PC-9 (cell line): ENCODE results near the gene ELL2. TPM values are rescaled to one million over a fixed set of nuclear protein-coding genes. Genes with fewer than 3 reads are reported as not detected.

ENCODE experiments used
- BruUV-seq: library from RNA; stranded (reverse); fragments of 400-500 nt; replicated peaks from 2 replicates; lab custom pipeline; 2021; lab: Mats Ljungman, UMichigan
- CTCF ChIA-PET: fragments of 300-600 bp; sonication (Branson Sonifier 250); formaldehyde crosslinking; loops from one replicate; lab custom pipeline; 2022; ENCODE audit warnings: antibody characterized with exemption; lab: Charles Lee
- POLR2A ChIA-PET: fragments of 300-600 bp; sonication (Branson Sonifier 250); formaldehyde crosslinking; loops from one replicate; lab custom pipeline; 2022; ENCODE audit warnings: antibody characterized with exemption; ENCODE audit not compliant: unreplicated experiment; lab: Charles Lee
- DNase-seq, 2 experiments: peaks; one replicate each; pipeline versions ENCODE4 v3.0.0 to v3.0.0-alpha.2; 2015 to 2022; ENCODE audit warnings: mixed read lengths in 1 of 2
- H2AFZ ChIP-seq: fragments of 200-600 bp; sonication (generic); 2 replicates; pipeline ENCODE4 v1.8.1; 2017; ENCODE audit warnings: antibody characterized with exemption
- H3F3A ChIP-seq: fragments of 200-600 bp; sonication (generic); 2 replicates; pipeline ENCODE4 v1.8.1; 2017; ENCODE audit warnings: antibody characterized with exemption, mild to moderate bottlenecking, low read depth; ENCODE audit not compliant: insufficient read depth
- H3K27ac ChIP-seq: fragments of 200-600 bp; sonication (generic); 2 replicates; pipeline ENCODE4 v1.6.1; 2016; ENCODE audit warnings: mixed run types
- H3K27me3 ChIP-seq: fragments of 200-600 bp; sonication (generic); 2 replicates; pipeline ENCODE4 v1.6.1; 2016; ENCODE audit warnings: low read depth, mixed run types; ENCODE audit not compliant: insufficient read depth
- H3K36me3 ChIP-seq: fragments of 200-600 bp; sonication (generic); 2 replicates; pipeline ENCODE4 v1.6.1; 2016; ENCODE audit warnings: low read depth, mixed run types
- H3K4me1 ChIP-seq: fragments of 200-600 bp; sonication (generic); replicated peaks from 2 replicates; pipeline ENCODE4 v1.6.1; 2016; ENCODE audit warnings: mixed run types; ENCODE audit not compliant: insufficient read depth
- H3K4me2 ChIP-seq: fragments of 200-600 bp; sonication (generic); 2 replicates; pipeline ENCODE4 v1.6.1; 2017; ENCODE audit warnings: mixed run types
- H3K4me3 ChIP-seq: fragments of 200-600 bp; sonication (generic); 2 replicates; pipeline ENCODE4 v1.6.1; 2016; ENCODE audit warnings: mixed run types
- H3K79me2 ChIP-seq: fragments of 200-600 bp; sonication (generic); 2 replicates; pipeline ENCODE4 v1.6.1; 2017; ENCODE audit warnings: low read depth, mixed run types
- H3K9me2 ChIP-seq: fragments of 200-600 bp; sonication (generic); 2 replicates; pipeline ENCODE4 v1.8.1; 2017; ENCODE audit warnings: mild to moderate bottlenecking; ENCODE audit not compliant: insufficient read depth
- H3K9me3 ChIP-seq: fragments of 200-600 bp; sonication (generic); 2 replicates; pipeline ENCODE4 v1.8.1; 2016; ENCODE audit warnings: low read depth; ENCODE audit not compliant: insufficient read depth
- H4K20me1 ChIP-seq: fragments of 200-600 bp; sonication (generic); 2 replicates; pipeline ENCODE4 v1.8.1; 2017; ENCODE audit not compliant: insufficient read depth
- EZH2 ChIP-seq: fragments of 200-600 bp; sonication (generic); IDR thresholded peaks from 2 replicates; pipeline ENCODE4 v1.8.0; 2017; ENCODE audit warnings: antibody characterized with exemption, low read depth
- intact Hi-C: fragments of 100-400 bp; cut with micrococcal nuclease; formaldehyde crosslinking; loops from one replicate; pipeline ENCODE4 v1.10.0; 2022; ENCODE audit not compliant: unreplicated experiment
- total RNA-seq: library from RNA; stranded (reverse); gene quantifications from 2 replicates; pipeline ENCODE4 v1.2.3, GENCODE V29; 2021
- TF ChIP-seq, protein P1 (sequence below): fragments of 200-600 bp; sonication (generic); conservative IDR thresholded peaks from 2 replicates; pipeline ENCODE4 v1.6.1; 2017; ENCODE audit warnings: mixed run types, antibody characterized with exemption, mild to moderate bottlenecking, moderate library complexity

The ELL2 gene
- total RNA-seq, 1 experiment from 2014 or later = 25.5 TPM

DNA sequence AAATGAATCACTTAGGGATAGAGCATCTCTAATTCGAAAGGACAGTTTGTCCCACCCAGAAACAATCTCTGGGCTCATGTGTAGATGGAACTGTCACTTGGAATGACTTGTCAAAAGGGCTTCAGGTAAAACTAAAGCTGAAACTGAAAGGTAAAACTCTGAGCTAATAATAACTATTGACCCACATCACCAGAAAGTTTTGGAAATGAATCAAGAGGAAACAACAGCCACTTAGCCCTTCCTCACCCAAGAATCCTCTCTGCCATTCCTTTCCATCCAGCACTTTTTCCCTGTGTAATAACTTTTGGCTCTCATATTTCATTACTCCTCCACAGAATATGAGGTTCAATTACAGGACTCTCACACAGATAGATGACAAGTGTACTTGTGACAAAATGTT is 125.1 kb downstream of the ELL2 start:
- no peaks in the 10 kb centered on the region for H4K20me1 ChIP-seq
- no peak overlapping the region for H2AFZ ChIP-seq
- ChIA-PET POLR2A (interaction anchor here (0.5 to 0.6 kb wide), 2 partner anchors 58 to 308 kb away, joined by 8 to 10 read pairs; no protein-coding TSS in a partner anchor), CTCF (interaction anchor here (0.6 to 1.3 kb wide), 2 partner anchors 13 to 54 kb away, joined by 4 read pairs; no protein-coding TSS in a partner anchor)
- peaks cover 15% of the 10 kb centered on the region; the same call in 1 of the 2 replicates for H3F3A ChIP-seq
- H3K4me1 ChIP-seq = peaks cover 45% of the 10 kb centered on the region
- H3K79me2 ChIP-seq = no peaks in the 10 kb centered on the region
- BruUV-seq = no TSS peak
- H3K4me3 ChIP-seq = no peak overlapping the region
- peak overlapping the region; percentile 54 for H3K27ac ChIP-seq
- peak in 1 of 2 experiments; percentile 48 for DNase-seq
- H3K9me2 ChIP-seq = no peaks in the 10 kb centered on the region
- intact Hi-C loops = loop anchor here (5.0 kb wide), 1 partner anchor 124 kb away; no protein-coding TSS in a partner anchor
- no peaks in the 10 kb centered on the region for H3K27me3 ChIP-seq
- no peaks in the 10 kb centered on the region for H3K36me3 ChIP-seq
- peak overlapping the region; percentile 90 for H3K4me2 ChIP-seq
- no peaks in the 10 kb centered on the region for H3K9me3 ChIP-seq
- TF ChIP-seq EZH2 = no peak
- TF ChIP-seq, protein P1, sequence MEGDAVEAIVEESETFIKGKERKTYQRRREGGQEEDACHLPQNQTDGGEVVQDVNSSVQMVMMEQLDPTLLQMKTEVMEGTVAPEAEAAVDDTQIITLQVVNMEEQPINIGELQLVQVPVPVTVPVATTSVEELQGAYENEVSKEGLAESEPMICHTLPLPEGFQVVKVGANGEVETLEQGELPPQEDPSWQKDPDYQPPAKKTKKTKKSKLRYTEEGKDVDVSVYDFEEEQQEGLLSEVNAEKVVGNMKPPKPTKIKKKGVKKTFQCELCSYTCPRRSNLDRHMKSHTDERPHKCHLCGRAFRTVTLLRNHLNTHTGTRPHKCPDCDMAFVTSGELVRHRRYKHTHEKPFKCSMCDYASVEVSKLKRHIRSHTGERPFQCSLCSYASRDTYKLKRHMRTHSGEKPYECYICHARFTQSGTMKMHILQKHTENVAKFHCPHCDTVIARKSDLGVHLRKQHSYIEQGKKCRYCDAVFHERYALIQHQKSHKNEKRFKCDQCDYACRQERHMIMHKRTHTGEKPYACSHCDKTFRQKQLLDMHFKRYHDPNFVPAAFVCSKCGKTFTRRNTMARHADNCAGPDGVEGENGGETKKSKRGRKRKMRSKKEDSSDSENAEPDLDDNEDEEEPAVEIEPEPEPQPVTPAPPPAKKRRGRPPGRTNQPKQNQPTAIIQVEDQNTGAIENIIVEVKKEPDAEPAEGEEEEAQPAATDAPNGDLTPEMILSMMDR = no peak

DNA sequence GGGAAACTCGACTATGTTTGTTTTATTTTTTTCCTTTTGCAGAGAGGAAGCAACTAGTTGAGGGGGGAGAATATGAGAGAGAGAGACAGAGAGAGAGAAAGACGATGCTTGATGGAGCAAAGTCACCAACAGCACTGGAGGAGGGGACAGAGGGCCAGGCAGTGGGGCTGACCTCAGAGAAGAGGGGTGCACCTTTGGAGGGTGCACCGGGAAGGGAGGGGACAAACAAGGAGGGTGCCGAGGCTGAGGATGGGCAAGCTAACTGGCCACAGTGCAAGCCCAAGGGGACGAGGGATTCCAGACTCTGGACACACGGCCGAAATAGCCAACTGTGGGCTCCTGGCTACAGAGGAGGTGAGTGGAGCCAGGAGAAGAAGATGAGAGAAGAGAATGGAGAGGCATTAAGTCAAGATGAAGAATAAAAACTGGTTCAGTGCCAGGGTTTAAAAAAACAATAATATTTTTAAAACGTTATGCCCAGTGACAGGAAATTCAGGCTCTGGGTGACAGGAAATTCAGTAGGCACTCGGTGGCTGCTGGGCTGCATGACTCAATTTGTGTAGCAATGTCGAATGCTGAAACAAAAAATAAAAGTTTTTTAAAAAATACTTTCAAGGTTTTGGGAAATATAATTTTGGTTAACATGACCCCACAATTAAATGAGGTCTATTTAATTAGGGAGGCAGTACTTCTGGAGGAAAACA is 125.8 kb downstream of the ELL2 start:
- H3K4me3 ChIP-seq = peak overlapping the region; percentile 80; the same call in 1 of the 2 replicates
- H4K20me1 ChIP-seq = no peaks in the 10 kb centered on the region
- no peaks in the 10 kb centered on the region for H3K36me3 ChIP-seq
- H3K4me1 ChIP-seq = peaks cover 42% of the 10 kb centered on the region
- DNase-seq = no peak
- POLR2A ChIA-PET = no interaction called here
- H3K27me3 ChIP-seq = no peaks in the 10 kb centered on the region
- peak overlapping the region; percentile 54 for H3K27ac ChIP-seq
- intact Hi-C loops = loop anchor here (1.0 to 5.0 kb wide), 2 partner anchors 7 to 124 kb away; no protein-coding TSS in a partner anchor
- CTCF ChIA-PET = interaction anchor here (0.6 to 1.3 kb wide), 2 partner anchors 12 to 53 kb away, joined by 4 read pairs; no protein-coding TSS in a partner anchor
- no TSS peak for BruUV-seq
- peaks cover 15% of the 10 kb centered on the region; the same call in 1 of the 2 replicates for H3F3A ChIP-seq
- no peaks in the 10 kb centered on the region for H3K79me2 ChIP-seq
- H2AFZ ChIP-seq = no peak overlapping the region
- no peak for TF ChIP-seq EZH2
- TF ChIP-seq, protein P1 = no peak
- no peaks in the 10 kb centered on the region for H3K9me3 ChIP-seq
- no peaks in the 10 kb centered on the region for H3K9me2 ChIP-seq
- H3K4me2 ChIP-seq = peak overlapping the region; percentile 90

Other genes with a start within 250 kb of the ELL2 start
- 87.6 and 99.6 TPM in 2 replicates for gene RHOBTB3, start 230.5 kb downstream of the ELL2 start, total RNA-seq
- gene GLRX, start 139.1 kb downstream of the ELL2 start, total RNA-seq = 23.0 and 25.5 TPM in 2 replicates